NCI-H2081 (cell line): ENCODE results near the gene BTBD10.

Experiments used
- DNase-seq, 2 experiments: peaks; one replicate each; lab custom pipeline; 2025; lab: John Stamatoyannopoulos, UW

The BTBD10 gene

GRCh38 chr11:13373216-13373615 is 89.8 kb downstream of the BTBD10 start:
- DNase-seq: no peak

- DNase-seq: no peak
These were observed 95.0 kb downstream of the BTBD10 start for GRCh38 chr11:13368041-13368446.

- no peak for DNase-seq
These were observed 95.9 kb downstream of the BTBD10 start for GRCh38 chr11:13367115-13367514.

- no peak for DNase-seq
These were observed 96.6 kb downstream of the BTBD10 start for GRCh38 chr11:13366266-13367026.

GRCh38 chr11:13364388-13364787 is 98.6 kb downstream of the BTBD10 start:
- DNase-seq: no peak

- DNase-seq: no peak
These were observed 100.4 kb downstream of the BTBD10 start for GRCh38 chr11:13362596-13363109.

- no peak for DNase-seq
These were observed 104.3 kb downstream of the BTBD10 start for GRCh38 chr11:13358596-13359270.

- no peak for DNase-seq
These were observed 105.8 kb downstream of the BTBD10 start for GRCh38 chr11:13357232-13357631.

GRCh38 chr11:13355191-13355590 is 107.8 kb downstream of the BTBD10 start:
- DNase-seq: no peak

GRCh38 chr11:13354335-13354734 is 108.7 kb downstream of the BTBD10 start:
- DNase-seq: no peak

- no peak for DNase-seq
These were observed 110.3 kb downstream of the BTBD10 start for GRCh38 chr11:13352711-13353110.

- no peak for DNase-seq
These were observed 113.4 kb downstream of the BTBD10 start for GRCh38 chr11:13349581-13349980.

- no peak for DNase-seq
These were observed 114.0 kb downstream of the BTBD10 start for GRCh38 chr11:13349046-13349445.

- DNase-seq: no peak
These were observed 114.7 kb downstream of the BTBD10 start for GRCh38 chr11:13348305-13348704.

- DNase-seq: no peak
These were observed 115.1 kb downstream of the BTBD10 start for GRCh38 chr11:13347901-13348300.

GRCh38 chr11:13346470-13346869 is 116.6 kb downstream of the BTBD10 start:
- no peak for DNase-seq

- no peak for DNase-seq
These were observed 118.2 kb downstream of the BTBD10 start for GRCh38 chr11:13344818-13345217.

GRCh38 chr11:13343931-13344717 is 118.9 kb downstream of the BTBD10 start:
- DNase-seq: peak; percentile 71 to 75

GRCh38 chr11:13343067-13343466 is 120.0 kb downstream of the BTBD10 start:
- DNase-seq: no peak

GRCh38 chr11:13341026-13341425 is 122.0 kb downstream of the BTBD10 start:
- DNase-seq: no peak

- no peak for DNase-seq
These were observed 123.5 kb downstream of the BTBD10 start for GRCh38 chr11:13339195-13340153.
